ENCODE data around the gene ZNF618. TPM values are rescaled to one million over a fixed set of nuclear protein-coding genes. Genes with fewer than 3 reads are reported as not detected.

Gene ZNF618
- polyA plus RNA-seq, 1 donor (not counting 4 experiments of a cell fraction or from before 2014, with no cell fraction given) = 2.5 TPM

- Histone ChIP-seq H3K9me3 (ENCODE audit: control insufficient read depth, low read depth, low read length) (no peaks in the 10 kb centered on the region), H3K36me3 (ENCODE audit: control insufficient read depth in 2 of 2, extremely low read depth in 1 of 2, insufficient read depth in 2 of 2, low read length in 2 of 2) (no peaks in the 10 kb centered on the region), H3K27me3 (ENCODE audit: control insufficient read depth, extremely low read depth, insufficient read depth, low read length) (no peaks in the 10 kb centered on the region), H3K9me1 (ENCODE audit: control insufficient read depth, extremely low read depth, insufficient read depth, low read length) (no peaks in the 10 kb centered on the region), H3K4me1 (ENCODE audit: control insufficient read depth, extremely low read depth, insufficient read depth, low read length) (no peaks in the 10 kb centered on the region), H3K4me2 (ENCODE audit: control insufficient read depth, extremely low read depth, insufficient read depth, low read depth, low read length) (no peak overlapping the region), H3K79me2 (ENCODE audit: control insufficient read depth, insufficient read depth, low read length) (no peaks in the 10 kb centered on the region), H3K9ac (ENCODE audit: control insufficient read depth, extremely low read depth, insufficient read depth, low read length) (no peak overlapping the region), H4K20me1 (ENCODE audit: control insufficient read depth, extremely low read depth, insufficient read depth, low read length) (no peaks in the 10 kb centered on the region), H2AFZ (ENCODE audit: control insufficient read depth, low read length) (no peak overlapping the region), H3K4me3 (ENCODE audit: control insufficient read depth in 2 of 3, extremely low read depth in 1 of 3, insufficient read depth in 2 of 3, low read depth in 1 of 3, low read length in 3 of 3) (no peak overlapping the region), H3K27ac (ENCODE audit: control insufficient read depth, insufficient read depth, low read length) (no peak overlapping the region)
- DNase-seq (ENCODE audit: low read depth, low spot score) = no peak
- FAIRE-seq = no peak
- no peak for TF ChIP-seq EZH2 (IDR thresholded peaks at IDR 0.05; ENCODE audit: low read length)
- no peak for TF ChIP-seq CTCF (optimal IDR thresholded peaks at IDR 0.05 in 1 of 3, IDR thresholded peaks at IDR 0.05 in 1 of 3, conservative IDR thresholded peaks at IDR 0.05 in 1 of 3; ENCODE audit: extremely low read depth in 1 of 3, insufficient read depth in 2 of 3, low read length in 3 of 3)
- dilution Hi-C loops (cut with MboI; ENCODE audit: extremely low pct_ligation_motif_present, low sequenced_read_pairs) = no loop called here
These were observed 23.1 kb downstream of the ZNF618 start for GRCh38 chr9:113899205-113899604.

GRCh38 chr9:113901221-113901688 lies 25.1 kb downstream of the ZNF618 start:
- Histone ChIP-seq H3K27ac (ENCODE audit: control insufficient read depth, insufficient read depth, low read length) (no peak overlapping the region), H2AFZ (ENCODE audit: control insufficient read depth, low read length) (no peak overlapping the region), H3K9ac (ENCODE audit: control insufficient read depth, extremely low read depth, insufficient read depth, low read length) (no peak overlapping the region), H3K9me1 (ENCODE audit: control insufficient read depth, extremely low read depth, insufficient read depth, low read length) (no peaks in the 10 kb centered on the region), H4K20me1 (ENCODE audit: control insufficient read depth, extremely low read depth, insufficient read depth, low read length) (no peaks in the 10 kb centered on the region), H3K4me1 (ENCODE audit: control insufficient read depth, extremely low read depth, insufficient read depth, low read length) (peaks cover 2% of the 10 kb centered on the region), H3K27me3 (ENCODE audit: control insufficient read depth, extremely low read depth, insufficient read depth, low read length) (no peaks in the 10 kb centered on the region), H3K79me2 (ENCODE audit: control insufficient read depth, insufficient read depth, low read length) (no peaks in the 10 kb centered on the region), H3K9me3 (ENCODE audit: control insufficient read depth, low read depth, low read length) (no peaks in the 10 kb centered on the region), H3K4me2 (ENCODE audit: control insufficient read depth, extremely low read depth, insufficient read depth, low read depth, low read length) (no peak overlapping the region), H3K36me3 (ENCODE audit: control insufficient read depth in 2 of 2, extremely low read depth in 1 of 2, insufficient read depth in 2 of 2, low read length in 2 of 2) (no peaks in the 10 kb centered on the region), H3K4me3 (ENCODE audit: control insufficient read depth in 2 of 3, extremely low read depth in 1 of 3, insufficient read depth in 2 of 3, low read depth in 1 of 3, low read length in 3 of 3) (no peak overlapping the region)
- FAIRE-seq (no peak), DNase-seq (ENCODE audit: low read depth, low spot score) (no peak)
- dilution Hi-C loops (cut with MboI; ENCODE audit: extremely low pct_ligation_motif_present, low sequenced_read_pairs) = no loop called here
- no peak for TF ChIP-seq CTCF (optimal IDR thresholded peaks at IDR 0.05 in 1 of 3, IDR thresholded peaks at IDR 0.05 in 1 of 3, conservative IDR thresholded peaks at IDR 0.05 in 1 of 3; ENCODE audit: extremely low read depth in 1 of 3, insufficient read depth in 2 of 3, low read length in 3 of 3)
- no peak for TF ChIP-seq EZH2 (IDR thresholded peaks at IDR 0.05; ENCODE audit: low read length)
